A549 (cell line): ENCODE results near the gene BCAS3. TPM values are rescaled to one million over a fixed set of nuclear protein-coding genes. Genes with fewer than 3 reads are reported as not detected.
"Not testable (repeated sequence)": the region's sequence is repeated elsewhere in the genome, so short reads cannot be mapped to it uniquely, and the experiment has no call there.

Experiments
- ATAC-seq, 2 experiments: fragments of 200-7000 bp in 1 of 2; fragments of >200 bp in 1 of 2; cut with Nextera tagmentation in 1 of 2; cut with Tn5 transposase in 1 of 2; 3 replicates each; pipeline versions ENCODE4 v1.8.0 to v1.9.1; 2018 to 2020; ENCODE audit warnings: mild to moderate bottlenecking in 1 of 2, moderate library complexity in 1 of 2
- CTCF ChIA-PET: fragments of 300-600 bp; sonication (Branson Sonifier 250); formaldehyde crosslinking; extraction: SDS; loops from one replicate; lab custom pipeline; 2021; ENCODE audit warnings: antibody characterized with exemption, inconsistent platforms; lab: Yijun Ruan, JAX
- POLR2A ChIA-PET: fragments of 350-600 bp; formaldehyde crosslinking; extraction: SDS; loops from one replicate; lab custom pipeline; 2021; ENCODE audit warnings: antibody characterized with exemption, inconsistent platforms; lab: Yijun Ruan, JAX
- DNase-seq, 2 experiments: peaks; one replicate each; pipeline versions ENCODE4 v3.0.0 to v3.0.0-alpha.2; 2011 to 2016; ENCODE audit warnings: low read depth in 1 of 2, low spot score in 1 of 2
- FAIRE-seq: peaks from 2 replicates; lab custom pipeline; 2011; peaks lifted over from hg19 to GRCh38; lab: Jason Lieb, UNC
- H3K27ac ChIP-seq, 2 experiments: fragments of >200 bp; sonication (Bioruptor Twin); formaldehyde crosslinking; 3 replicates each; pipeline ENCODE4 v1.5.1; 2016 to 2017
- H3K4me1 ChIP-seq: fragments of >200 bp; sonication (Bioruptor Twin); formaldehyde crosslinking; 3 replicates; pipeline ENCODE4 v1.6.1; 2016
- H3K4me2 ChIP-seq: fragments of >200 bp; sonication (Bioruptor Twin); formaldehyde crosslinking; 3 replicates; pipeline ENCODE4 v1.6.1; 2016
- H3K4me3 ChIP-seq: fragments of >200 bp; sonication (Bioruptor Twin); formaldehyde crosslinking; 3 replicates; pipeline ENCODE4 v1.5.1; 2016
- H3K9me3 ChIP-seq: fragments of >200 bp; sonication (Bioruptor Twin); formaldehyde crosslinking; 3 replicates; pipeline ENCODE4 v1.6.1; 2016
- CEBPB ChIP-seq, 2 experiments: fragments of >200 bp in 1 of 2; sonication (Bioruptor Twin) in 1 of 2; formaldehyde crosslinking in 1 of 2; IDR thresholded peaks; 2 replicates each; pipeline ENCODE4 v1.6.1; 2012 to 2016
- ESRRA ChIP-seq: fragments of 150-350 bp; IDR thresholded peaks from 2 replicates; pipeline ENCODE4 v1.6.1; 2014; ENCODE audit warnings: mild to moderate bottlenecking, low read length, borderline replicate concordance
- HOXB13 ChIP-seq: fragments of 250-450 bp; sonication (Bioruptor Pico); IDR thresholded peaks from 2 replicates; pipeline ENCODE4 v1.5.0; 2020; ENCODE audit warnings: low read depth, mild to moderate bottlenecking, moderate library complexity
- MAZ ChIP-seq: fragments of 150-350 bp; IDR thresholded peaks from 2 replicates; pipeline ENCODE4 v1.6.1; 2014; ENCODE audit warnings: antibody characterized with exemption, low read depth, low read length, borderline replicate concordance
- MYC ChIP-seq: IDR thresholded peaks from 2 replicates; pipeline ENCODE4 v1.6.1; 2012; ENCODE audit warnings: mild to moderate bottlenecking, inconsistent platforms, low read length, improper control_type of control experiment, borderline replicate concordance
- NFE2L2 ChIP-seq: fragments of 150-350 bp; conservative IDR thresholded peaks from 2 replicates; pipeline ENCODE4 v1.6.1; 2014; ENCODE audit warnings: low read length
- PHF8 ChIP-seq: fragments of 200-600 bp; sonication (generic); IDR thresholded peaks from 2 replicates; pipeline ENCODE4 v1.6.1; 2016; ENCODE audit warnings: low read depth, mild to moderate bottlenecking, antibody characterized with exemption, moderate library complexity, borderline replicate concordance
- POLR2A ChIP-seq: IDR thresholded peaks from 2 replicates; pipeline ENCODE4 v1.6.1; 2012; ENCODE audit warnings: mild to moderate bottlenecking, low read length
- POLR2AphosphoS2 ChIP-seq: conservative IDR thresholded peaks from 2 replicates; pipeline ENCODE4 v1.6.1; 2012; ENCODE audit warnings: low read length, improper control_type of control experiment, inconsistent platforms
- RAD21 ChIP-seq, 2 experiments: fragments of >200 bp in 1 of 2; sonication (Bioruptor Twin) in 1 of 2; formaldehyde crosslinking in 1 of 2; IDR thresholded peaks in 1 of 2; conservative IDR thresholded peaks in 1 of 2; 2 replicates in 1 of 2; 3 replicates in 1 of 2; pipeline ENCODE4 v1.6.1; 2012 to 2018; ENCODE audit warnings: inconsistent platforms in 1 of 2
- RCOR1 ChIP-seq: fragments of 150-350 bp; IDR thresholded peaks from 2 replicates; pipeline ENCODE4 v1.6.1; 2014; ENCODE audit warnings: antibody characterized with exemption, low read length, low read depth
- SMC3 ChIP-seq: fragments of >200 bp; sonication (Bioruptor Twin); formaldehyde crosslinking; IDR thresholded peaks from 3 replicates; pipeline ENCODE4 v1.6.1; 2018; ENCODE audit warnings: inconsistent platforms
- SREBF2 ChIP-seq: fragments of 450-650 bp; IDR thresholded peaks from 2 replicates; pipeline ENCODE4 v1.6.1; 2014; ENCODE audit warnings: mild to moderate bottlenecking, moderate library complexity
- TFCP2L1 ChIP-seq: fragments of 250-450 bp; sonication (Bioruptor Pico); IDR thresholded peaks from 2 replicates; pipeline ENCODE4 v1.5.0; 2021; ENCODE audit warnings: mild to moderate bottlenecking
- ZFP36 ChIP-seq: fragments of 450-650 bp; IDR thresholded peaks from 2 replicates; pipeline ENCODE4 v1.6.1; 2014; ENCODE audit warnings: borderline replicate concordance; ENCODE audit not compliant: partially characterized antibody
- ZNF302 ChIP-seq: fragments of 250-450 bp; sonication (Bioruptor Pico); IDR thresholded peaks from 2 replicates; pipeline ENCODE4 v1.9.0; 2021; ENCODE audit warnings: inconsistent platforms, mild to moderate bottlenecking, moderate library complexity
- ZSCAN20 ChIP-seq: fragments of 250-450 bp; sonication (Bioruptor Pico); IDR thresholded peaks from 2 replicates; pipeline ENCODE4 v1.8.0; 2022; ENCODE audit warnings: mild to moderate bottlenecking, moderate library complexity
- WGBS: methylation state at CpG from one replicate; pipeline ENCODE4 v1.1.6; 2017; ENCODE audit errors: missing lambda C conversion rate; 5-methylcytosine and 5-hydroxymethylcytosine counted together
- polyA plus RNA-seq, 4 experiments: library from polyadenylated mRNA; depleted of rRNA in 3 of 4; stranded (reverse); fragments of >200 nt; fragmentation: RNase III in 1 of 4; extraction: RNeasy Plus Mini Kit Qiagen cat#74134 plus additional on column Dnase treatment in 1 of 4; gene quantifications; 2 replicates in 3 of 4; 3 replicates in 1 of 4; pipeline ENCODE4 v1.2.3, GENCODE V29; 2011 to 2017
- TF ChIP-seq, protein P1 (sequence below): IDR thresholded peaks from 2 replicates; pipeline ENCODE4 v1.6.1; 2012
- TF ChIP-seq, protein P2 (sequence below): fragments of >200 bp; sonication (Bioruptor Twin); formaldehyde crosslinking; IDR thresholded peaks from 3 replicates; pipeline ENCODE4 v1.5.1; 2016
- TF ChIP-seq, protein P3 (sequence below): fragments of 450-650 bp; IDR thresholded peaks from 2 replicates; pipeline ENCODE4 v1.6.1; 2014; ENCODE audit warnings: antibody characterized with exemption

Gene BCAS3
- polyA plus RNA-seq, 2 of the 4 experiments (the other 2 are of a cell fraction) = 14.7 to 43.4 TPM

DNA sequence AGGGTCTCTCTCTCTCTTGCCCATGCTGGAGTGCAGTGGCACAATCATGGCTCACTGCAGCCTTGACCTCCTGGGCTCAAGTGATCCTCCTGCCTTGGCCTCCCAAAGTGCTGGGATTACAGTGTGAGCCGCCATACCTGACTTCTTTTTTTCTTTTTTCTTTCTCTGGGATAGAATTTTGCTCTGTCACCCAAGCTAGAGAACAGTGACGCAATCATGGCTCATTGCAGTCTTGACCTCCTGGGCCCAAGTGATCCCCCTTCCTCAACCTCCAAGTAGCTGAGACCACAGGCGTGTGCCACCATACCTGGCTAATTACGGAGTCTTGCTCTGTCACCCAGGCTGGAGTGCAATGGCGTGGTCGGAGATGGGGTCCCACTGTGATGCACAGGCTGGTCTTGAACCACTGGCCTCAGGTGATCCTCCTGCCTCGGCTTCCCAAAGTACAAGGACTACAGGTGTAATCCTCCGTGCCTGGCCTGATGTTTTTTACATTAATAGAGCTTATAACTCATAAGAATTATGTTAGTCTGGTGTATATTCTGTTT is 76.5 kb downstream of the BCAS3 start (continued):
- TF ChIP-seq, protein P1, sequence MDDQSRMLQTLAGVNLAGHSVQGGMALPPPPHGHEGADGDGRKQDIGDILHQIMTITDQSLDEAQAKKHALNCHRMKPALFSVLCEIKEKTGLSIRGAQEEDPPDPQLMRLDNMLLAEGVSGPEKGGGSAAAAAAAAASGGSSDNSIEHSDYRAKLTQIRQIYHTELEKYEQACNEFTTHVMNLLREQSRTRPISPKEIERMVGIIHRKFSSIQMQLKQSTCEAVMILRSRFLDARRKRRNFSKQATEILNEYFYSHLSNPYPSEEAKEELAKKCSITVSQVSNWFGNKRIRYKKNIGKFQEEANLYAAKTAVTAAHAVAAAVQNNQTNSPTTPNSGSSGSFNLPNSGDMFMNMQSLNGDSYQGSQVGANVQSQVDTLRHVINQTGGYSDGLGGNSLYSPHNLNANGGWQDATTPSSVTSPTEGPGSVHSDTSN = no peak
- TF ChIP-seq ZSCAN20 (CRISPR knock-in tag) (no peak), ZFP36 (no peak), CEBPB (IDR thresholded peaks at IDR 0.05) (no peak), RAD21 (conservative IDR thresholded peaks at IDR 0.05 in 1 of 2, IDR thresholded peaks at IDR 0.05 in 1 of 2) (no peak), TFCP2L1 (CRISPR knock-in tag) (no peak), ESRRA (no peak)
- TF ChIP-seq, protein P2, sequence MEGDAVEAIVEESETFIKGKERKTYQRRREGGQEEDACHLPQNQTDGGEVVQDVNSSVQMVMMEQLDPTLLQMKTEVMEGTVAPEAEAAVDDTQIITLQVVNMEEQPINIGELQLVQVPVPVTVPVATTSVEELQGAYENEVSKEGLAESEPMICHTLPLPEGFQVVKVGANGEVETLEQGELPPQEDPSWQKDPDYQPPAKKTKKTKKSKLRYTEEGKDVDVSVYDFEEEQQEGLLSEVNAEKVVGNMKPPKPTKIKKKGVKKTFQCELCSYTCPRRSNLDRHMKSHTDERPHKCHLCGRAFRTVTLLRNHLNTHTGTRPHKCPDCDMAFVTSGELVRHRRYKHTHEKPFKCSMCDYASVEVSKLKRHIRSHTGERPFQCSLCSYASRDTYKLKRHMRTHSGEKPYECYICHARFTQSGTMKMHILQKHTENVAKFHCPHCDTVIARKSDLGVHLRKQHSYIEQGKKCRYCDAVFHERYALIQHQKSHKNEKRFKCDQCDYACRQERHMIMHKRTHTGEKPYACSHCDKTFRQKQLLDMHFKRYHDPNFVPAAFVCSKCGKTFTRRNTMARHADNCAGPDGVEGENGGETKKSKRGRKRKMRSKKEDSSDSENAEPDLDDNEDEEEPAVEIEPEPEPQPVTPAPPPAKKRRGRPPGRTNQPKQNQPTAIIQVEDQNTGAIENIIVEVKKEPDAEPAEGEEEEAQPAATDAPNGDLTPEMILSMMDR = no peak

DNA sequence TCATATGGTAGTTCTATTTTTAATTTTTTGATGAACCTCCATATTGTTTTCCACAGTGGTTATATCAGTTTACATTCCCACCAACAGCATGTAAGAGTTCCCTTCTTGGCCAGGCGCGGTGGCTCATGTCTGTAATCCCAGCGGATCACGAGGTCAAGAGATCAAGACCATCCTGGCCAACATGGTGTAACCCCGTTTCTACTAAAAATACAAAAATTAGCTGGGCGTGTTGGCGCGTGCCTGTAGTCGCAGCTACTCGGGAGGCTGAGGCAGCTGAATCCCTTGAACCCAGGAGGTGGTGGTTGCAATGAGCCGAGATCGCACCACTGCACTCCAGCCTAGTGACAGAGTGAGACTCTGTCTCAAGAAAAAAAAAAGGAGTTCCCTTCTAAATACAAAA is 79.1 kb downstream of the BCAS3 start:
- H3K4me1 ChIP-seq, H3K4me2 ChIP-seq, H3K9me3 ChIP-seq, H3K27ac ChIP-seq, H3K4me3 ChIP-seq, FAIRE-seq, CTCF ChIA-PET, POLR2A ChIA-PET, ATAC-seq, DNase-seq: not testable (repeated sequence)
- 78% methylated on average over 12 of the region's 12 CpGs for WGBS

DNA sequence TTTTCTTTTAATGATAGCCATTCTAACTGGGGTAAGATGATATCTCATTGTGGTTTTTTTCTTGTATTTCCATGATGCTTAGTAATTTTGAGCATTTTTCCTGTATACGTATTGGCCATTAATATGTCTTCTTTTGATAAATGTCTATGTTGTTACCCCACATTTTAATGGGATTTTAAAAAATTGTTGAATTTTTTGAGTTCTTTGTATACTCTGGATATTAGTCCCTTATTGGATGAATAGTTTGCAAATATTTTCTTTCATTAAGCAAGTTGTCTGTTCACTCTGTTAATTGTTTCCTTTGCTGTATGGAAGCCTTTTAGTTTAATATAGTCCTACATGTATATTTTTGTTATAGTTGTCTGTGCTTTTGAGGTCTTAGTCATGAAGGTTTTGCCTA is 79.8 kb downstream of the BCAS3 start:
- DNase-seq = no peak
- ATAC-seq = no peak
- no peak for TF ChIP-seq SMC3
- POLR2A ChIA-PET = no interaction called here
- FAIRE-seq = peak; percentile 74
- Histone ChIP-seq H3K9me3 (no peaks in the 10 kb centered on the region), H3K4me1 (no peaks in the 10 kb centered on the region), H3K4me3 (no peak overlapping the region), H3K4me2 (no peak overlapping the region), H3K27ac (no peak overlapping the region)
- 96% methylated on average over 1 of the region's 1 CpG for WGBS
- CTCF ChIA-PET = no interaction called here

DNA sequence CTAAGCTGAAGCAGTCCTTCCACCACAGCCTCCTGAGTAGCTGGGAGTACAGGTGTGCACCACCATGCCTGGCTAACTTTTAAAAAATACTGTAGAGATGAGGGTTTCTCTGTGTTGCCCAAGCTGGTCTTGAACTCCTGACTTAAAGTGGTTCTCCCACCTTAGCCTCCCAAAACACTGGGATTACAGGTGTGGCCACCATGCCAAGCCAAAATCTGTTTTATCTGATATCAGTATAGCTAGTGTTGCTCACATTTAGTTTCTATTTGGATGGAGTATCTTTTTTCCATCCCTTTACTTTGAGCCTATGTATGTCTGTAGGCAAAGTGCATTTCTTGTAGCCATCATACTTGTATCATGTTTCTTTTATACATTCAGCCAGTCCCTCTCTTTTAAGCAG is 82.1 kb downstream of the BCAS3 start:
- TF ChIP-seq MAZ (no peak), RCOR1 (no peak), ZNF302 (CRISPR knock-in tag) (no peak), PHF8 (no peak), NFE2L2 (no peak), MYC (no peak), HOXB13 (CRISPR knock-in tag) (no peak), POLR2AphosphoS2 (no peak), CEBPB (IDR thresholded peaks at IDR 0.05) (no peak), SREBF2 (no peak), POLR2A (no peak)
- TF ChIP-seq, protein P3, sequence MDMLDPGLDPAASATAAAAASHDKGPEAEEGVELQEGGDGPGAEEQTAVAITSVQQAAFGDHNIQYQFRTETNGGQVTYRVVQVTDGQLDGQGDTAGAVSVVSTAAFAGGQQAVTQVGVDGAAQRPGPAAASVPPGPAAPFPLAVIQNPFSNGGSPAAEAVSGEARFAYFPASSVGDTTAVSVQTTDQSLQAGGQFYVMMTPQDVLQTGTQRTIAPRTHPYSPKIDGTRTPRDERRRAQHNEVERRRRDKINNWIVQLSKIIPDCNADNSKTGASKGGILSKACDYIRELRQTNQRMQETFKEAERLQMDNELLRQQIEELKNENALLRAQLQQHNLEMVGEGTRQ = no peak
- TF ChIP-seq, all 56 proteins: peak for 0
- no peak overlapping the region for H3K27ac ChIP-seq
- no peak overlapping the region for H3K4me3 ChIP-seq
- H3K4me1 ChIP-seq = no peaks in the 10 kb centered on the region
- FAIRE-seq (no peak), DNase-seq (no peak), ATAC-seq (no peak)
- POLR2A ChIA-PET = no interaction called here
- H3K9me3 ChIP-seq = no peaks in the 10 kb centered on the region
- CTCF ChIA-PET = interaction anchor here (0.6 to 1.0 kb wide), 2 partner anchors 16 to 39 kb away, joined by 3 read pairs; no protein-coding TSS in a partner anchor
- H3K4me2 ChIP-seq = no peak overlapping the region

DNA sequence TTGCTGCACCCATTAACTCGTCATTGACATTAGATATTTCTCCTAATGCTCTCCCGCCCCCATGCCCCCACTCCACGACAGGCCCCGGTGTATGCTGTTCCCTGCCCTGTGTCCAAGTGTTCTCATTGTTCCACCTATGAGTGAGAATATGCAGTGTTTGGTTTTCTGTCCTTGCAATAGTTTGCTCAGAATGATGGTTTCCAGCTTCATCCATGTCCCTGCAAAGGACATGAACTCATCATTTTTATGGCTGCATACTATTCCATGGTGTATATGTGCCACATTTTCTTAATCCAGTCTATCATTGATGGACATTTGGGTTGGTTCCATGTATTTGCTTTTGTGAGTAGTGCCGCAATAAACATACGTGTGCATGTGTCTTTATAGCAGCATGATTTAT is 83.7 kb downstream of the BCAS3 start:
- H3K4me3 ChIP-seq, DNase-seq, H3K27ac ChIP-seq, H3K4me2 ChIP-seq, H3K4me1 ChIP-seq, ATAC-seq, FAIRE-seq, CTCF ChIA-PET, POLR2A ChIA-PET, H3K9me3 ChIP-seq: not testable (repeated sequence)
- WGBS = 82% methylated on average over 6 of the region's 6 CpGs
